OCI-LY7 (cell line): Measurements from ENCODE around the gene LY6G6C. TPM values are rescaled to one million over a fixed set of nuclear protein-coding genes. Genes with fewer than 3 reads are reported as not detected.

ENCODE experiments used
- BruUV-seq: library from RNA; stranded (reverse); fragments of 400-500 nt; replicated peaks from 2 replicates; lab custom pipeline; 2021; lab: Mats Ljungman, UMichigan
- CTCF ChIA-PET: fragments of 300-600 bp; sonication (Branson Sonifier 250); formaldehyde crosslinking; loops from one replicate; lab custom pipeline; 2022; ENCODE audit warnings: antibody characterized with exemption; ENCODE audit not compliant: unreplicated experiment; lab: Charles Lee
- POLR2A ChIA-PET: fragments of 300-600 bp; sonication (Branson Sonifier 250); formaldehyde crosslinking; loops from one replicate; lab custom pipeline; 2022; ENCODE audit warnings: antibody characterized with exemption; lab: Charles Lee
- DNase-seq: peaks from one replicate; pipeline ENCODE4 v3.0.0-alpha.2; 2015; ENCODE audit warnings: low spot score
- H2AFZ ChIP-seq: fragments of 200-600 bp; sonication (generic), shearing (Covaris generic); 2 replicates; pipeline ENCODE4 v1.6.1; 2014; ENCODE audit warnings: mild to moderate bottlenecking, antibody characterized with exemption, low read length, moderate library complexity
- H3K27ac ChIP-seq: fragments of 200-600 bp; sonication (generic); 2 replicates; pipeline ENCODE4 v1.5.1; 2014; ENCODE audit warnings: mixed run types, low read depth, mild to moderate bottlenecking, moderate library complexity, low read length, inconsistent platforms; ENCODE audit not compliant: poor library complexity, severe bottlenecking
- H3K36me3 ChIP-seq: fragments of 200-600 bp; sonication (generic); 2 replicates; pipeline ENCODE4 v1.6.1; 2014; ENCODE audit warnings: mild to moderate bottlenecking, antibody characterized with exemption, low read length, moderate library complexity, mixed read lengths; ENCODE audit not compliant: insufficient read depth
- H3K4me1 ChIP-seq: fragments of 200-600 bp; sonication (generic); 2 replicates; pipeline ENCODE4 v1.5.1; 2014; ENCODE audit warnings: mild to moderate bottlenecking, low read length; ENCODE audit not compliant: insufficient read depth, poor library complexity, severe bottlenecking
- H3K4me2 ChIP-seq: fragments of 200-600 bp; sonication (generic); 2 replicates; pipeline ENCODE4 v1.6.1; 2014; ENCODE audit warnings: mild to moderate bottlenecking, low read length
- H3K4me3 ChIP-seq: fragments of 200-600 bp; sonication (generic); 2 replicates; pipeline ENCODE4 v1.5.1; 2014; ENCODE audit warnings: mild to moderate bottlenecking, low read depth, low read length; ENCODE audit not compliant: poor library complexity, severe bottlenecking
- H3K79me2 ChIP-seq: fragments of 200-600 bp; sonication (generic); 2 replicates; pipeline ENCODE4 v1.6.1; 2016; ENCODE audit warnings: low read depth, mild to moderate bottlenecking, low read length, moderate library complexity, mixed read lengths; ENCODE audit not compliant: insufficient read depth
- H3K9me2 ChIP-seq: fragments of 200-600 bp; sonication (generic); 2 replicates; pipeline ENCODE4 v1.6.1; 2016; ENCODE audit warnings: mild to moderate bottlenecking, low read length, mixed read lengths; ENCODE audit not compliant: insufficient read depth
- H3K9me3 ChIP-seq: fragments of 200-600 bp; sonication (generic); 2 replicates; pipeline ENCODE4 v1.6.1; 2014; ENCODE audit warnings: mild to moderate bottlenecking, mixed run types, low read length, mixed read lengths
- H4K20me1 ChIP-seq: fragments of 200-600 bp; sonication (generic); 2 replicates; pipeline ENCODE4 v1.6.1; 2014; ENCODE audit warnings: mild to moderate bottlenecking, antibody characterized with exemption, low read length, moderate library complexity, mixed read lengths; ENCODE audit not compliant: insufficient read depth
- CTCF ChIP-seq: fragments of 200-600 bp; sonication (generic); conservative IDR thresholded peaks from 2 replicates; pipeline ENCODE4 v1.5.1; 2014; ENCODE audit warnings: mild to moderate bottlenecking, antibody characterized with exemption, low read length, moderate library complexity, mixed read lengths
- EZH2phosphoT487 ChIP-seq: fragments of 200-600 bp; sonication (generic); IDR thresholded peaks from 2 replicates; pipeline ENCODE4 v1.6.1; 2018; ENCODE audit warnings: low read depth, borderline replicate concordance, mild to moderate bottlenecking, mixed run types, antibody characterized with exemption, low read length, moderate library complexity, mixed read lengths
- intact Hi-C: fragments of 100-400 bp; cut with micrococcal nuclease; formaldehyde crosslinking; loops from one replicate; pipeline ENCODE4 v1.10.0; 2022; ENCODE audit not compliant: unreplicated experiment
- total RNA-seq, 2 experiments: library from RNA; depleted of rRNA in 1 of 2; stranded (reverse); fragments of >200 nt in 1 of 2; shearing (Covaris generic) in 1 of 2; gene quantifications; 2 replicates each; pipeline ENCODE4 v1.2.3, GENCODE V29; 2014 to 2022

The LY6G6C gene
- total RNA-seq, 2 experiments from 2014 or later: not detected

- Histone ChIP-seq H2AFZ (no peak overlapping the region), H3K27ac (no peak overlapping the region), H3K9me3 (no peaks in the 10 kb centered on the region), H3K9me2 (no peaks in the 10 kb centered on the region), H3K79me2 (no peaks in the 10 kb centered on the region), H3K4me1 (peaks cover 16% of the 10 kb centered on the region), H4K20me1 (no peaks in the 10 kb centered on the region), H3K4me2 (no peak overlapping the region), H3K36me3 (no peaks in the 10 kb centered on the region), H3K4me3 (no peak overlapping the region)
- intact Hi-C loops: loop anchor here (10.0 kb wide), 1 partner anchor 247 kb away; the partner anchor contains the start of genes NELFE and SKIC2
- ChIA-PET CTCF (no interaction called here), POLR2A (interaction anchor here (0.6 to 0.7 kb wide), 2 partner anchors 27 to 45 kb away, joined by 3 read pairs; no protein-coding TSS in a partner anchor)
- DNase-seq: no peak
- no peak for TF ChIP-seq CTCF
- no peak for TF ChIP-seq EZH2phosphoT487
- BruUV-seq: no TSS peak
Observed at GRCh38 chr6:31708224-31708623, 13.3 kb downstream of the LY6G6C start.

- CTCF ChIA-PET: no interaction called here
- Histone ChIP-seq H3K4me1 (peaks cover 16% of the 10 kb centered on the region), H3K9me3 (no peaks in the 10 kb centered on the region), H3K9me2 (no peaks in the 10 kb centered on the region), H2AFZ (no peak overlapping the region), H3K36me3 (no peaks in the 10 kb centered on the region), H3K27ac (no peak overlapping the region), H3K79me2 (peaks cover 1% of the 10 kb centered on the region; the same call in 1 of the 2 replicates), H3K4me3 (no peak overlapping the region), H4K20me1 (no peaks in the 10 kb centered on the region), H3K4me2 (no peak overlapping the region)
- TF ChIP-seq EZH2phosphoT487: no peak
- no peak for TF ChIP-seq CTCF
- BruUV-seq: no TSS peak
- DNase-seq: no peak
- POLR2A ChIA-PET: no interaction called here
- intact Hi-C loops: loop anchor here (10.0 kb wide), 1 partner anchor 247 kb away; the partner anchor contains the start of genes NELFE and SKIC2
Observed at GRCh38 chr6:31707701-31708100, 13.8 kb downstream of the LY6G6C start.

- H3K36me3 ChIP-seq: no peaks in the 10 kb centered on the region
- no peak within 1 kb of the TSS for H2AFZ ChIP-seq
- DNase-seq: no peak
- peaks cover 22% of the 10 kb centered on the region for H3K4me1 ChIP-seq
- peaks cover 11% of the 10 kb centered on the region; the same call in 1 of the 2 replicates for H3K79me2 ChIP-seq
- H3K4me3 ChIP-seq: no peak within 1 kb of the TSS
- no TSS peak for BruUV-seq
- H3K9me3 ChIP-seq: no peaks in the 10 kb centered on the region
- ChIA-PET CTCF (no interaction called here), POLR2A (no interaction called here)
- TF ChIP-seq EZH2phosphoT487: no peak
- H3K4me2 ChIP-seq: no peak within 1 kb of the TSS
- H3K9me2 ChIP-seq: no peaks in the 10 kb centered on the region
- no peak within 1 kb of the TSS for H3K27ac ChIP-seq
- no peaks in the 10 kb centered on the region for H4K20me1 ChIP-seq
- intact Hi-C loops: loop anchor here (10.0 kb wide), 1 partner anchor 248 kb away; the partner anchor contains the start of genes NELFE and SKIC2
Observed at GRCh38 chr6:31706599-31706998, 14.9 kb downstream of the LY6G6C start, which contains the start of gene LY6G6F. Gene LY6G6F (plus strand): TSS chr6:31706866. CDS start chr6:31706907, 41 bp downstream.
